Epithelial cell of esophagus (primary cell): ENCODE results near the gene HIRA.

Experiments used
- DNase-seq: peaks from one replicate; pipeline ENCODE4 v3.0.0; 2010; ENCODE audit warnings: low read depth
- H3K4me3 ChIP-seq: 2 replicates; pipeline ENCODE4 v1.5.1; 2011; ENCODE audit warnings: mild to moderate bottlenecking, low read length, control low read depth
- TF ChIP-seq, protein P1 (sequence below): IDR thresholded peaks from 2 replicates; pipeline ENCODE4 v1.5.1; 2011; ENCODE audit warnings: low read depth, mild to moderate bottlenecking, low read length, control low read depth, inconsistent platforms; ENCODE audit not compliant: insufficient read depth; ENCODE audit errors: missing control alignments

The HIRA gene

DNA sequence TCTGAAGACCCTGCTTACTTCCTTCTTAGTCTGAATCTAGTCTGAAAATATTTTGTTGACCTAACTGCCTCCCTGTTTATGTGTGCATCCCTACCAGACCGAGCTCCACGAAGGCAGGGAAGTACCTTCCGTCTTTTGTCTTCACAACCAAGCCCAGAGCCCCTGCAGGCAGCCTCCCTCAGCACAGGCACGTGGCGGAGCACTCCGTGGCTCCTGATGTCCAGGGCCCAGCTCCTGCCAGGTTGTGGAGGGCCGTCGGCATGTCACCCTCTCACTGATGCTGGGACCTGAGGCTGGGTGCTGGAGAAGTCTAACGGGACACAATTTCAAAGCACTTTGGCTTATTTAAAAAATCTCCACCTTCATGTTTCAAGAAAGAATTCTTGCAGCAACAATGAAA is 80.6 kb downstream of the HIRA start:
- H3K4me3 ChIP-seq, result no peak overlapping the region
- TF ChIP-seq, protein P1, sequence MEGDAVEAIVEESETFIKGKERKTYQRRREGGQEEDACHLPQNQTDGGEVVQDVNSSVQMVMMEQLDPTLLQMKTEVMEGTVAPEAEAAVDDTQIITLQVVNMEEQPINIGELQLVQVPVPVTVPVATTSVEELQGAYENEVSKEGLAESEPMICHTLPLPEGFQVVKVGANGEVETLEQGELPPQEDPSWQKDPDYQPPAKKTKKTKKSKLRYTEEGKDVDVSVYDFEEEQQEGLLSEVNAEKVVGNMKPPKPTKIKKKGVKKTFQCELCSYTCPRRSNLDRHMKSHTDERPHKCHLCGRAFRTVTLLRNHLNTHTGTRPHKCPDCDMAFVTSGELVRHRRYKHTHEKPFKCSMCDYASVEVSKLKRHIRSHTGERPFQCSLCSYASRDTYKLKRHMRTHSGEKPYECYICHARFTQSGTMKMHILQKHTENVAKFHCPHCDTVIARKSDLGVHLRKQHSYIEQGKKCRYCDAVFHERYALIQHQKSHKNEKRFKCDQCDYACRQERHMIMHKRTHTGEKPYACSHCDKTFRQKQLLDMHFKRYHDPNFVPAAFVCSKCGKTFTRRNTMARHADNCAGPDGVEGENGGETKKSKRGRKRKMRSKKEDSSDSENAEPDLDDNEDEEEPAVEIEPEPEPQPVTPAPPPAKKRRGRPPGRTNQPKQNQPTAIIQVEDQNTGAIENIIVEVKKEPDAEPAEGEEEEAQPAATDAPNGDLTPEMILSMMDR, result no peak
- DNase-seq, result no peak

DNA sequence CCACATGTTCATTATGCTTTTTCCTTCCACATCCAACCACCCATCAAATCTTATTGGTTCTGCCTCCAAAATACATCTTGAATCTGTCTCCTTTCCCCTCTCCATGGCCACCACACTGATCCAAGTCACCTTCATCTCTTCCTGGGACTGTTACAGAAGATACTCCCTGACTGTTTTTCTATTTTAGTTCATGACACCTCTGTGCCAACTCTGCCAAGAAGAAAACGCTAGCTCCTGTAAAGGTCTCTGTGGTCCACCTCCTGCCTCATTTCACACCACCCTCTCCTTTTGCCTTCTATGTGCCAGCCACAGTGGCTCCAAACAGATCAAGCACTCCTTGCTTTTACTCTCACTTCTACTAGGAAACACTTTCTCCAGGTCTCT is 81.1 kb downstream of the HIRA start:
- H3K4me3 ChIP-seq, result no peak overlapping the region
- TF ChIP-seq, protein P1, result no peak
- DNase-seq, result no peak

DNA sequence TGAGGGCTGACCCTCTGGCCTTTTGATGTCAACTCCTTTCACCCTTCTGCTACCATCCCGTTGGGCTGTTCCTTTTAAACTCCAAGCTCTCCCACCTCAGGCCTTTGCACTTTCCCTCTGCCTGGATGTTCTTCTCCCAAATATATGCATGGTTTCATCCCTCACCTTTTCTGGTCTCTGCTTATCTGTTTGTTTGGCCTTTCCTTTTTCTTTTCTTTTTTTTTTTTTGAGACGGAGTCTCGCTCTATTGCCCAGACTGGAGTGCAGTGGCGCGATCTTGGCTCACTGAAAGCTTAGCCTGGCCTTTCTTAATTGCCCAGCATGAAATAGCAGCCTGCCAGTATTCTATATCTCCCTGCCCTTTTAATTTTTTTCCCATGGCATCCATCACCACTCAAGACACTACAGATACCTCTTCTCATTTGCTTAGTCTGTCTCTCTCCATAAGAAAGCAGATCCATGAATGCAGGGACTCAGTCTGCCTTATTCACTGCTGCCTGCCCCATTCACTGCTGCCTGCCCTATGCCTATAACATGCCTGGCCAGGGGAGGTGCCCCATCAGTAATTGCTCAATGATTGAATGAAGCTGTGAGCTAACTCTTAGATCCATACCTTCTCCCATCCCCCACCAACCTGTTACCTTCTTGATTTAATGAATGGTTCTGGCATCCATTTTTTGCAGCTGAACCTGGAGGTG is 81.6 kb downstream of the HIRA start:
- TF ChIP-seq, protein P1, result no peak
- no peak overlapping the region for H3K4me3 ChIP-seq
- no peak for DNase-seq

DNA sequence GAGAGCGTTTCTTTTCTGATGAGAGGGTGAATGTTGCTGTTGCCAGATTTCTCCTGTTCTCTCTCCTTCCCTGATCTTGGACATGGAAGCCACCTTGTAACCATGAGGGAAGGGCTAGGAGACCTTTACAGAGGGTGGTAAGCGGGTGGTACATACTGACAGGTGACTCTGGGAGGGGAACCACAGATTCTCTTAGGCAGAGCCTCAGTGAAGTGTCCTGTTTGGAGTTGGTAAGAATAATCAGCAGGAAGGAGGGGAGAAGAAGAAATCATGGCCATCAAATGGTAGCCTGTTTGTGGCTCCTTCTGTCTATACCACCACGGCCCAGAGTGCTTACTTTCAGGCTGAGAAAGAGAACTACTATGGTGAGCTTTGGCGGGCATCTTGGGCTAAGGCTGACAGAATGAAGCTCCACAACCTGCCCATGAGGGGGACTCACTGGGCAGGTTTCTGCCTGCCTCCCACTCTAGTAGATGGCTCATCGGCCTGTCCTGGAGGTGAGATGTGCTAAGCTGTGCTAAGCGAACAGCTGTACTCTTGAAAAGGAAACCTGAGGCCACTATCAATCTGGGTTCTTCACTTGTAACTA is 84.8 kb downstream of the HIRA start:
- TF ChIP-seq, protein P1, result no peak
- H3K4me3 ChIP-seq, result no peak overlapping the region
- DNase-seq, result no peak

DNA sequence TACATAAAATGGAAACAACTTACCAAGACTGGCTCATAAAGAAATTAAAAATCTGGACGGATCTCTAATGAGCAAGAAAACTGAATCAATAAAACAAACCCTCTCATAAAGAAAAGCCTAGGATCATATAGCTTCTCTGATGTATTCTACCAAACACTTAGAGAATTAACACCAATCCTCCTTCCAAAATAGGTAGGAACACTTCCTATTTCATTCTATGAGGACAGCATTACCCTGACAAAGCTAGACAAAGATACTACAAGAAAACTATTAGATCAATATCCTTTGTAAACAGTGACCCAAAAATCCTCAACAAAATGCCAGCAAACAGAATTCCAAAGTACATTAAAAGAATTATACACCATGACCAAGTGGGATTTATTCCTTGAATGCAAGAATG is 87.1 kb downstream of the HIRA start:
- no peak overlapping the region for H3K4me3 ChIP-seq
- DNase-seq, result no peak
- TF ChIP-seq, protein P1, result no peak

DNA sequence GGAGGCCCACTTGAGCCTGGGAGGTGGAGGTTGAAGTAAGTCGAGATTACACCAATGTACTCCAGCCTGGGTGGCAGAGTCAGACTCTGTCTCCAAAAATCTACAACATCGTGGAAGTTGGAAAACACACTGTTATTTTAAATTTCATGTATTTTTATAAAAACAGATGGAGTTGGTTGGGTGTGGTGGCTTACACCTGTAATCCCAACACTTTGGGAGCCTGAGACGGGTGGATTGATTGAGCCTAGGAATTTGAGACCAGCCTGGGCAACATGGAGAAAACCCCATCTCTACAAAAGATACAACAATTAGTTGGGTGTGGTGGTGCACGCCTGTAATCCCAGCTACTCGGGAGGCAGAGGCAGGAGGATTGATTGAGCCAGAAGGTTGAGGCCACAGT is 88.1 kb downstream of the HIRA start:
- H3K4me3 ChIP-seq, result no peak overlapping the region
- DNase-seq, result no peak
- TF ChIP-seq, protein P1, result no peak

DNA sequence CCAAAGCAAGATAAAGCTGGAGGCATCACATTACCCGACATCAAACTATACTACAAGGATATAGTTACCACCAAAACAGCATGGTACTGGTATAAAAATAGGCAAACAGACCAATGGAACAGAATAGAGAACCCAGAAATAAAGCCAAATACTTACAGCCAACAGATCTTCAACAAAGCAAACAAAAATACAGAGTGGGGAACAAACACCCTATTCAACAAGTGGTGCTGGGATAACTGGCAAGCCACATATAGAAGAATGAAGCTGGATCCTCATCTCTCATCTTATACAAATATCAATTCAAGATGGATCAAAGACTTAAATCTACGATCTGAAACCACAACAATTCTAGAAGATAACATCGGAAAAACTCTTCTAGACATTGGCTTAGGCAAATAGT is 90.0 kb downstream of the HIRA start:
- TF ChIP-seq, protein P1, result no peak
- H3K4me3 ChIP-seq, result no peak overlapping the region
- DNase-seq, result no peak
